GM19463 (cell line): Measurements from ENCODE around the gene IER2.

ENCODE experiments used
- ATAC-seq: cut with Tn5 transposase; IDR thresholded peaks from one replicate; pipeline ENCODE4 v1.9.1; 2021; ENCODE audit warnings: mild to moderate bottlenecking, moderate library complexity; ENCODE audit not compliant: unreplicated experiment

IER2 gene, protein sequence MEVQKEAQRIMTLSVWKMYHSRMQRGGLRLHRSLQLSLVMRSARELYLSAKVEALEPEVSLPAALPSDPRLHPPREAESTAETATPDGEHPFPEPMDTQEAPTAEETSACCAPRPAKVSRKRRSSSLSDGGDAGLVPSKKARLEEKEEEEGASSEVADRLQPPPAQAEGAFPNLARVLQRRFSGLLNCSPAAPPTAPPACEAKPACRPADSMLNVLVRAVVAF

DNA sequence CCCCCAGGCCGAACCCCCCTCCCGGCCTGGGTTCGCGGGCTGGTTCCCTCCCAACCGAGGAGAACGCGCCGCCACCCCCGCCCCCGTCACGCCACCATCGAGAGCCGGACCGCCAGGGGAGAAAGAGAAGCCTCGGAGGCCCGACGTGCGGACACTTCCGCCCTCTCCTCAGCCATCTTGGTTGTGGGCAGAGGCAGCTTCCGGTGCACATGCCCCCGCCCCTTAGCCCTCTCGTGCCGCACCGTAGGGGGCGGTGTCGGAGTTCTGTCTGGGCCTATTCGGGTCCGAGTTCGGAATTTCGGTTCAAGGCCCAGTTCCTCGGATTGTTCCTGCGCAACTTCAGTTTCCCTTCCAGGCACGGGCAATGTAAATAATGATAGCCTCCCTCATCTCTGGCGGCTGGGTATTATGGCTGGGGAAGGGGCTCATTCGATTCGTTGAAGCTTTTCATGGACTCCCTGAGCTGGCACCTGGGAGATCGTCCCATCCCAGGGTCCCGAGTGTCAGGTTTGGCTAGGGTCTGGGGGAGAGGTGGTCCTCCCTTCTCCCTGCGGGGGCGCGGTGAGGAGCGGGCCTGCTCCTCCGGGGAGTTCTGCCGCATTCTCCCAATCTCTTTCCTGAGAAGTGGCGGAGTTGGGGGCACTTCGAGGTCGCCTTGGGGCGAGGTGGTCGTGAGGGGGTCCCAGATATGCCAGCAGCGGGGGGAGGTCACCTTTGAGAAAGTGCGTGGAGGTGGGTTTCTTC, at the start of gene IER2, which contains the start of gene STX10:
Gene IER2, plus strand, starts transcription at position 225 of the 744 bp plus-strand sequence. CDS start 2,776 bp downstream, outside the sequence.
Gene STX10, minus strand, starts transcription at position 189 of the 744 bp plus-strand sequence. CDS start 202 bp downstream, outside the sequence.
- peak; percentile 34 for ATAC-seq

DNA sequence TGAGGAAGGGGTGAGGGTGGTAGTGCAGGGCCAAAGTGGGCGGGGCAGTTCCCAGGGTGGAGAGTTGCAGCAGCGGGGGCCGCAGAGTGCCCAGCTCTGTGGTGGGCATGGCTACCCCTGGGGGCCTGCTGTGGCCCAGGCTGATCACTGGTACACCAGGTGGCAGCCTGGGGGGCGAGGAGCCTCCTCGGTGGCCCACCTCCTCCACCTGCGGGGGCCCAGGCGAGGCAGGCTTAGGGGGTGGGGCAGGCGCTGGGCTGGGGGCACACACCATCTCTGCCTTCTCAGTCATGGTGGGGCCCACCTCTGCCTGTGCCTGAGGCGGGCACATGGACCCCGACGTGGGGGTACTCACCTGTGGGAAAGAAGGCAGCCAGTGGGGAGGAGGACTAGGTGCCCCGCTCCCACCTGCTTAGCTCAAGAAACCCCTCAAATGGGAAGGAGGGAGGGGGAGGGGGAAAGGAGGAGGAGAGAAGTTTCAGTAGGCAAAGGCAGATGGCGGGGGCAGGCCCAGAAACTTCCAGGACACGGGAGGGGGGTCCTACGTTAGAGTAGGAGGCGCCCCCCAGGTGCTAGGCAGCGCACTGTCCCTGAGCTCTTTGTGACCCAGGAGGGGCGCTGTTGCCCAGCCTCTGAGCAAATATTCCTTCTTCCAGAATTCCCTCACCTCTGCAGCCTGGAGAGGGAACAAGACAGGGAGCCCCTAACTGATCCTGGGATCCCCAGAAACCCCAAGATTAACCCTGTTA, 49.2 kb upstream of the IER2 start:
- no peak for ATAC-seq

DNA sequence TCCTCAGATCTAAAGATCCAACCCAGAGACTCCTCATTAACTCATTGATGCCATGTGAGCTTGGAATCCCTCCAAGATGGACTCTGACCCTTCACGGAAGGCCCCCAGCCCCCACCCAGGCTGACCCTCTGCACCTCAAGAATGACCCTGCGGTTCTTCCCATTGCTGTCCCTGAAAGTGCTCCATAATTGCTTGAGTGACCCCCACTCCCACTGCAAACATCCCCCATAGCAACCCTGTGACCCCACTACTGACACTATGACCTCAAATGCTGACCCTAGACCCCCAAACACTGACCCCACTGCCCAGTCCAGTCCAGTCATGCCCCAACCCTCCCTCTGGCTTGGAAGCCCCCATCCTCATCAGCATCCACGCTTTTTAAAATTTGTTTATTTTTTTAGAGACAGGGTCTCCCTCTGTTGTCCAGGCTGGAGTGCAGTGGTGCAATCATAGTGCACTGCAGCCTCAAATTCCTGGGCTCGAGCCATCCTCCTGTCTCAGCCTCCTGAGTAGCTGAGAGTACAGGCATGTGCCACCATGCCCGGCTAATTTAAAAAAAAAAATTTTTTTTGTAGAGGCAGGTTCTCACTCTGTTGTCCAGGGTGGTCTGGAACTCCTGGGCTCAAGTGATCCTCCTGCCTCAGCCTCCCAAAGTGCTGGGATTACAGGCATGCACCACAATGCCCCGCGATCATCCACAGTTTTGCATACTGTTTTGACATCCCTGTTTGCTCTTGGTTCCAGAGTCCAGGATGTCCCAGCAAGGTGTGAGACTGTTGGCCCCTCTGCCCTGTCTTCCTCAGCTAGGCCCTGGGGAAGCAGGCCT, 48.4 kb upstream of the IER2 start:
- ATAC-seq: no peak

DNA sequence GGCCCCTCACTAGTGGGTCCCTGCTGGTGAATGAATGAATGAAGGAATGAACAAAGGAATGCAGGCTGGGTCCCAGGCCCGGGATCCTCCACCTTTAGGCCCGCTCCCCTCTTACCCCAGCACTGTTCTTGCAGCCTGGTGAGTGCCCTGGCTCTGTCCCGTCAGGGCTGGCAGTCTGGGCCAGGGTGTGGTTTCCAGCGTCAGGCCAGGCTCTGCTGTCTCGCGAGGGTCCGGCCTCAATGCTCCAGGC, 47.9 kb upstream of the IER2 start:
- no peak for ATAC-seq

DNA sequence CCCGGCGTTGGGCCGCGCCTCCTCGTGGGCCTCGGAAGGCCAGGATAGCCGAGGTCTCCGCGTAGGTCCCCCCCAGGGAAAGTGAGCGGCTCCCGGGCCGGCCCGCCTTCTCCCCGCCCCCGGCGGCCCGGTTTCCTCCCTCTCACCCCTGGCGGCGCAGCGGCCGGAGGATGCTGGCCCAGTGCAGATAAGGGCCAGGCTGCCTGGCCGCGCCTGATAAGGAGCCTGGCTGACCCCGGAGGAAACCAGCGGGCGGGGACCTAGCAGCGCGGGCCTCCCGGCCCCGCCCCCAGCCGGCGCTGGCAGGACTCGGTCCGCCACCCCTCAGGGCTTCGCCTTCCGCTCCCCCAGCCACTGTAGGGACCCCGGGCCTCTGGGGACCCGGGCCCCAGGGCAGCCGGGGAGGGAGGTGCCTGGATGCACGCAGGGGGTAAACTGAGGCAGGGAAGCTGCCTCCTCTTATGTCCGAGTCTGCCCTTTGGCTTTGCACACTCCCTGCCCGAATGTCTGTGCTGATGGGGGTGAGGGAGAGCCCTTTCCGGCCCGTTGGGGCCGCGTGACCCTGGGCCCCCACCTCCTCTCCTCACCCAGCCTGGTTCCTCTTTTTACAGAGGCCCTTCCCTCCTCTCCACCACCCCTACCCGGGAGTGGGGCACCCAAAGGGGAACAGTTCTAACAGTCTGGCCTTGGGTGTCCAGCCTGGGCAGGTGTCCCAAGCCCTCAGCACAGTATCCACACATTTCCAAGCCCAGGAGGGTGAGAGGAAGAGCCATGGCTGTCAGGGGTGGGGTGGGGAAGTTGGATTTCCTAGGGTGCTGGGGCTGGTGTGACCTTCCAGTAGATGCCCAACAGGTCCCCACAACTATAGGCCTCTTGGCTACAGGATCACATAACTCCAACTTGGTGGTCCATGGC, 47.3 kb upstream of the IER2 start, which contains the start of gene LYL1:
Gene LYL1, minus strand, starts transcription at position 193 of the 915 bp plus-strand sequence. CDS start 1,687 bp downstream, outside the sequence.
- no peak for ATAC-seq

DNA sequence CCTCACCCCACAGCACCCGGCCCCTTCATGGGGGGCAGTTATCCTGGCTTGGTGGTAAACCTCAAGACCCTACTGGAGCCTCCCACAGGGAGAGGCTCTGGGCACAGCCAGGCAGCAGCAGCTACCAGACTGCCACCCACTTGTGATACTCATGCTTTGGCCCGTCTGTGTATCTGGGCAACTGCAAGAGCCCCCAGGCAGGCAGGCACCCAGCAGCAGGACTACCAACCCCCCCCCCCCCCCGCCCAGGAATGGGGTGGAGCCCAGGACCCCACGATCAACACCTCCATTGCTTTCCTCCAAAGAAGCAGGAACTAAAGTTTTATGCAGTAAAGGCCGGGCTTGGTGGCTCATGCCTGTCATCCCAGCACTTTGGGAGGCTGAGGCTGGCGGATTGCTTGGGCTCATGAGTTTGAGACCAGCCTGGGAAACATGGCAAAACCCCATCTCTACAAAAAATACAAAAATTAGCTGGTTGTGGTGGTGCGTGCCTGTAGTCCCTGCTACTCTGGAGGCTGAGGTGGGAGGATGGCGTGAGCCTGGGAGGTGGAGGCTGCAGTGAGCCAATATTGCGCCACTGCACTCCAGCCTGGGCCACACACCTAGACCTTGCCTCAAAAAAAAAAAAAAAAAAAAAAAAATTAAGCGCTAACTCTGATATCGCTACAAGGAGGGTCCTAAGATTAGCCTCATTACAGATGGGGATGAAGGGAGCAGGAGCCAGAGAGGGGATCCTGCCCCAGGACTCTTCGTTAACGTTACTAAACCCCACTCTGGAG, 46.4 kb upstream of the IER2 start:
- ATAC-seq: no peak

DNA sequence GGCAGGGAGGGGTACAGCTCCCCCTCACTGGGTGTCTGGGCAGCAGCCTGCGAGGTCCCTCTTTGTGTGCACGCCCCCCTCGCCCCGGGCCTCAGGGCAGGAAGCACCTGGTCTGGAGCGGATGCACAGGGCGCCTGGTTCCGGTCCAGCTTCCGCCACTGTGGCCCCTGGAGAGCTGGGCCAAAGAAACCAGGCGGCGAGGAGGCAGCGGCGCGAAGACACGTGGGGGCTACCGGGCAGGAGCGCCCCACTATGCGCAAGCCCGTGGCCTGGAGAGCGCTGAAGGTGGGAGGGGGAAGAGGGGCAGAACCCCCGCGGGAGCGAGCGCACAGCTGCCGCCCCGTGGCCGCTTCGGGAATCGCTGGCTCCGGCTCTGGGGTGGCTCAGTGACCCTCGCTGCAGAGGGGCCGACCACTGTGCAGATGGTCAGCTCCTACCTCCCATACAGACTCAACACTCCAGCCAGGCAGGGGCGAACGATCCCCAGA, 45.8 kb upstream of the IER2 start:
- ATAC-seq: no peak

DNA sequence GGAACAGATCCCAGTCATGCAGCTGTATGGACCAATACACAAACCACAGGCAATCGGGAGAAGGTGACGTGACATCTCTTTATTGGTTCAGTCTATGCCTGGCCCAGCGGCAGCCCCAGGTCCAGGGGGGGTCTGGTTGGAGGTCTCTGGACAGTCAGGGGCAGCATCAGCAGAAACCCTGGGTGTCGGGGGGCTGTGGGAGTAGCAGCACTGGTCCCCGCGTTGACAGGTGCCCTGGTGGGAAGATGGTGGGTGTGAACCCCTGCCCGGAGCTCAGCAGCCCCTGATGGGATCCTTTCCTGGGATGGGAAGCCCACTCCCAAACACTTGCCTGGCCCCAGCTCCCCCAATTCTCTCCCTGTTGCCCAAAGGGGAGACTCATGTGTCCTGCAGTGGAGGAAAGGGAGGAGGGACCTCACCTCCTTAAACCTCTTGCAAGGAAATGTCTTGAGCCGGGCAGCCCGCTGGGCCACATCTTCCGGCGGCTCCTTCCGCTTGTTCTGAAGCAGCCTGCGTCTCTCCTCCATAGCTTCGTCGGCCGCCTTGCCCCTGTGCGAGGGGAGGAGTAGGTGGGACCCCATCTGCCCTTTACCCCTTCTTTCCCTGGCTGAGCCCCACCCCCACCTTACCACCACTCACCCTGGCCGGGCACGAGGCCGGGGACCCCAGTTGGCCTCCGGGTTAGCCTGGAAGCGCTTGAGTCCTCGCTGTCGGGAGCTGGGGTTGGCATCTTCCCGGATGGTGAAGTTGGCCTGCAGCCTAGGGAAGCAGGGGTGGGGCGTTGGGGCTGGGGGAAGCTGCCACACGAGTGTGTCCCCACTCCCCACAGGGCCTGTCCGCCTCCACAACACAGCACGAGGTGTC, 45.1 kb upstream of the IER2 start:
- ATAC-seq: no peak

DNA sequence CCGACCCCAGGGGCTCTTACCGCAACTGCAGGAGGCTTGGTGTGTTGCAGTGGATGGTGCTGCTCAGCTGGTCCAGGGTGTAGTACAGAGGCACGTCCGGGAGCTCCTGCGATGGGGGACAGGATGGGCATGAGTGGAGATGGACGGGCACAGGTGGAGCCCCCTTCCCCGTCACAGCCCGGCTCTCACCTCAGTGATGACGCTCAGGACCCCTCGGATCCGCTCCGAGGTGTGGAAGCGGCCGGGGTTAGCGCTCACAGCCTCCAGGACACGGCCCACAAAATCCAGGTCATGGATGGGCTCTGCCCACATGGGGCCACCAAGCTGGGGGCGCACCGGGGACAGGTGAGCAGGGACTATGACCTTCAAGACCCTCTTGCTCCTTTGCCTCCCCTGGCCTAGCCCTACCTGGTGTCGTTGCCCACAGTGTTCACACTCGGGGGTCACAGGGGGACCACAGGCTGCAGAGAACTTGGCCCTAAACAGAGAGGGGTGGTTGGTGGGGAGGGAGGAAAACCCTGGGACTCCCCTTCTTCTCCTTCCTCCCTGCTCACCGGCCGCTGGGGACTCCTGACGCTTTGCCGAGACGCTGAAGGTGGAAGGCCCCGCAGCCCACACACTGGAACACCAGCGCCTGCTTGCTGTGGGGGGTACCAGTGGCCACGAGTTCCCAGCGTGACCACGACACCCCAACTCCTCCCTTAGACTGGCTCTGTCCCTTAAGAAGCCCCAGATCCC, 40.7 kb upstream of the IER2 start:
- ATAC-seq: no peak

DNA sequence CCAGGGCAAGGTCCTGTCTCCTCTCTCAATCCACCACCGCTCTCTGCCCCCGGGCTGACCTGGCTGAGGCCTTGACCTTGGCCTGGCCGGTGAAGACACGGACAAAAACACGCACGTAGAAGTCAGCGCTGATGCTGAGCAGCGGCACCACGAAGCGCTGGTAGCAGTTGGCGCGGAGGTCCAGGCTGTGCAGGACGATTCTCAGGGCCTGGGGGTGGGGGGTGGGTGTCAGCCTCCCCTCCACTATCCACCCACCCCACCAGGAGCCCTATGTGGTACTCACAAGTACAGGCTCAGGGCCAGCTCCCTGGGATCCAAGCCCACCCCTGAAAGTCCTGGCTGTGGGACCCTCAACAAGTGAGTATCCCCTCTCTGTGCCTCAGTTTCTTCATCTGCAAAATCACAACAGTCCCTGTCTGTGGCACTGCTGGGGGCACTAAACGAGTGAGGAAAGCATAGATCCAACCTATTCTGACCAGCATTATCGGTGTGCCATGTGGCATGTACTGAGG, 40.1 kb upstream of the IER2 start:
- no peak for ATAC-seq

DNA sequence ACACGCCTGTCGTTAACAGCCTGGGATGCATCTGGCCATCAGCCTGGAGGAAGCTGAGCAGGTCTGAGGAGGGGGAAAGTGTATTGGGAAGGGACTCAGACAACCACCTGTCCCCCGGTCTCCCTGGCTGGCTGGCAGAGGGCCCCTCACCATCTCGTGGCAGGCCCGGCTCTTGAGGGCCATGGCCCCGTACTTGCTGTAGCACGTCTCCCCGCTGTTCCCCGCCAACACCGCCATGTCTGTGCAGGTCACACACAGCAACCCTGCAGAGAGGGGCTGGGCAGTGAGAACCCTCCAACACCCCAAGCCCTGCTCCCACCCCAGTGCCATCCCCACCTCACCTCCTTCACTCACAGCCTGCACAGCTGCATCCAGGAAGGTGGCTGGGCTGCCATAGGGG, 37.7 kb upstream of the IER2 start:
- ATAC-seq: no peak

DNA sequence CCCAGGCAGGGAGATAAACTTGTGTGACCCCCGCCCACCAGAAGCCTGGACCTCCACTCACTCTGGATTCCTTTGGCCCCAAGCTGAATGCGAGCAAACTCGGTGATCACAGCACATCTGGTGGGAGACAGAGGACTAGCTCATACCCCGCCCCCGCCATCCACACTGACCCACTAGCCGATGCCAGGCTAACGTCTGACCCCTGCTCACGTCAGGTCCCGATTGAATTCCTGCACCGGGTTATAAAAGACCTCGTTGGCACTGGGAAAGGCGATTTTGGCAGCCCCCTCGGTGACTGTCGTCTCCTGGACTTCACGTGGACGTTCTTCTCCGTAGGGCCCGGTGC, 34.3 kb upstream of the IER2 start:
- no peak for ATAC-seq

DNA sequence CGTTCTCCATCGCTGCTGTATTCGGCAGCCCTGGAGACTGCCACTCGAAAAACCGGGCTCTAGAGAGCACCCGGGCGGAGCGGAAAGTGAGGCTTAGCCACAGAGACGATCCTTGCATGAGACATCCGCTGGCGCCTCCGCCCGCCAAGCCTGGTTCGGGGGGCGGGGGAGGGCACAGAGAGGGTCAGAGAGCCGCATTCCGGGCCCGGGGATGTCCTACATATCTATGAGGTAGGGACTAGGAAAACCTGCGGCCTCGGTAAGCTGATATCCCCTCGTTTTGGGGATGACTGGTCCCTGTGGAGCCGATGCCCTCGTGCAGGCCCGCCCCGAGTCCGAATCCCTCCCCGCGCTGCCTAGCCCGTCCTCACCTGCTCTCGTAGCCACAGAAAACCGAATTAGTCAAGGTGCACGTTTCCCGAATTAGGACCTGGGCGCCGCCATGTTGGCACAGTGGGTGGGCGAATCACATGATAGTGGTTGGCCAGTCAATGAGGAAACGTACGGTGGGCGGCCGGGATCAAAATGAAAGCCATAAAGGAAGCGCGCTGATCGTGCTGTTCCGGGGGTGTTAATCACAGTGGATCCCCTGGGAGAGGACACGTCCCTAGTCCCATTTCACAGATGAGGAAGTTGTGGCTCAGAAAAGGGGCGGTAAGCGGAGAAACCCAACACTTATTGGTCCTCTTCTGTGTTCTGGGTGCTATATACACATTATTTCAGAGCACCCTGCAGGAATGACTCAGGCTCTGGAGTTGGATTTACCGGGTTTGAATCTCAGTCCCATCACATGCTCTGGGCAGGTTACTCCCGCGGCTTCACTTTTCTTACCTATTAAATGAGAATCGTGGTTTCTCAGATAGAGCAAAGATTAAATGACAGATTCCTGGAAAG, 33.7 kb upstream of the IER2 start, which contains the start of gene TRMT1:
Gene TRMT1, minus strand, starts transcription at position 459 of the 894 bp plus-strand sequence. Its CDS starts 341 bp downstream, at position 118.
- ATAC-seq: peak; percentile 45

DNA sequence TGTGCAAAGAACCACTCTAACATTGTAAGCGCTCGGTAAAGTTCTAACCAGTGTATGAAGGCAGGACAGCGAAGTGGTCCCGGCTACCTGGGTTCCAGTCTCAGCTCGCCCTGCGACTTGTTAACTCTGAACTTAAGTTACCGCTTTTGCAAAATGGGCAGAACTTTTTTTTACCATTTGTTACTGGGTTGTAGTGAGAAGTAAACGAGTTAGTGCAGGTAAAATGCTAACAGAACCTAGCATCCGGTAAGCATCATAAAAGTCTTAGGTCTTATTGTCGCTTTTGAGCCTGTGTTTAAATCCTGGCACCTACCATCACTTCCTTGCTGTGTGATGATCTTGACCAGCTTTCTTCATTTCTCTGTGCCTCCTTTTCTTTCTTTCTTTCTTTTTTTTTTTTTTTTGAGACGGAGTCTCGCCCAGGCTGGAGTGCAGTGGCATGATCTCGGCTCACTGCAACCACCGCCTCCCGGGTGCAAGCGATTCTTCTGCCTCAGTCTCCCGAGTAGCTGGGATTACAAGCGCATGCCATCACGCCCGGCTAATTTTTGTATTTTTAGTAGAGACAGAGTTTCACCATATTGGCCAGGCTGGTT, 32.9 kb upstream of the IER2 start:
- no peak for ATAC-seq

DNA sequence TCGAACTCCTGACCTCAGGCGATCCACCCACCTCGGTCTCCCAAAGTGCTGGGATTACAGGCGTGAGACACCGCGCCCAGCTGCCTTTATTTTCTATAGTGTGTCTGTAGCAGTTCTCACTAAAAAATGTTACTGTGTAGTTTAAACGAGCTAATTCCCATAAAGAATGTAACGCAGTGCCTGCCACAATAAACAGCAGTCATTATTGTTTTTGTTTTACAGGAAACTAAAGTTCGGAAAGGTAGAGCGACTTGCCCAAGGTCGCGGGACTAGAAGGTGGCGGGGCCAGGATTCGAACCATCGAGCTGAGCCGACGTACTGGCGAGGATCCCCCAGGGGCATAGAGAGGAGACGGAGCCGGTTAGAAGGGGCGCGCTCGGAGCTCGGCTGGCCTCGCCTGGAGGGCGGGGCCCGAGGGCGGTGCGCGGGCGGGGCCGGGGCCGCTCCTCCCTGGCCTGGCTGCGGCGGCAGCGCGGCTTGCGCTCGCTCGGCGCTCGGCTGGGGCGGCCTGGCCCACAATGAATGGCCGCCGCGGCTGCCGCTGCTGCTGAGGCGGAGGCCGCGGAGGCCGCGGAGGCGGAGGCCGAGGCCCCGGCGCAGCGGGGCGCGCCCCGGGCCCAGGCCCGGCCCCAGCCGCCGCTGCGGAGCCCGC, 32.3 kb upstream of the IER2 start, which contains the start of gene NACC1:
Gene NACC1, plus strand, starts transcription at position 493 of the 652 bp plus-strand sequence. CDS start 16,944 bp downstream, outside the sequence.
- peak; percentile 79 for ATAC-seq
